Measurements from ENCODE around the gene ANKRD11.
"Not testable (repeated sequence)": the region's sequence is repeated elsewhere in the genome, so short reads cannot be mapped to it uniquely, and the experiment has no call there.

Gene ANKRD11

GRCh38 chr16:89476811-89477261 lies 13.5 kb downstream of the ANKRD11 start:
- no peak for DNase-seq

- no peak for DNase-seq
These were observed 14.0 kb downstream of the ANKRD11 start for GRCh38 chr16:89476379-89476778.

- DNase-seq = no peak
These were observed 15.2 kb downstream of the ANKRD11 start for GRCh38 chr16:89475144-89475543.

GRCh38 chr16:89473791-89474414 lies 16.5 kb downstream of the ANKRD11 start:
- DNase-seq = no peak

GRCh38 chr16:89473136-89473712 lies 17.1 kb downstream of the ANKRD11 start:
- DNase-seq = no peak

GRCh38 chr16:89472711-89473075 lies 17.7 kb downstream of the ANKRD11 start:
- no peak for DNase-seq

GRCh38 chr16:89467382-89467781 lies 23.0 kb downstream of the ANKRD11 start:
- DNase-seq = no peak

GRCh38 chr16:89466920-89467319 lies 23.4 kb downstream of the ANKRD11 start:
- DNase-seq = no peak

- not testable (repeated sequence) for DNase-seq
These were observed 27.0 kb downstream of the ANKRD11 start for GRCh38 chr16:89463312-89463711.

- not testable (repeated sequence) for DNase-seq
These were observed 27.7 kb downstream of the ANKRD11 start for GRCh38 chr16:89462639-89463038.

GRCh38 chr16:89461890-89462289 lies 28.5 kb downstream of the ANKRD11 start:
- DNase-seq = not testable (repeated sequence)

- no peak for DNase-seq
These were observed 29.8 kb downstream of the ANKRD11 start for GRCh38 chr16:89460556-89460955.

GRCh38 chr16:89458967-89459366 lies 31.4 kb downstream of the ANKRD11 start:
- no peak for DNase-seq

- DNase-seq = no peak
These were observed 31.8 kb downstream of the ANKRD11 start for GRCh38 chr16:89458551-89458950.

GRCh38 chr16:89456419-89456959 lies 33.9 kb downstream of the ANKRD11 start:
- no peak for DNase-seq

GRCh38 chr16:89455692-89456091 lies 34.7 kb downstream of the ANKRD11 start:
- no peak for DNase-seq

- DNase-seq = no peak
These were observed 35.2 kb downstream of the ANKRD11 start for GRCh38 chr16:89455178-89455577.

- not testable (repeated sequence) for DNase-seq
These were observed 35.8 kb downstream of the ANKRD11 start for GRCh38 chr16:89454378-89455125.

GRCh38 chr16:89453501-89454321 lies 36.6 kb downstream of the ANKRD11 start:
- DNase-seq = no peak

- no peak for DNase-seq
These were observed 37.4 kb downstream of the ANKRD11 start for GRCh38 chr16:89452925-89453324.

GRCh38 chr16:89452241-89452640 lies 38.1 kb downstream of the ANKRD11 start:
- no peak for DNase-seq

- no peak for DNase-seq
These were observed 39.8 kb downstream of the ANKRD11 start for GRCh38 chr16:89450537-89450936.
